ENCODE measurements around the gene KRTAP5-6.

Gene KRTAP5-6

DNA sequence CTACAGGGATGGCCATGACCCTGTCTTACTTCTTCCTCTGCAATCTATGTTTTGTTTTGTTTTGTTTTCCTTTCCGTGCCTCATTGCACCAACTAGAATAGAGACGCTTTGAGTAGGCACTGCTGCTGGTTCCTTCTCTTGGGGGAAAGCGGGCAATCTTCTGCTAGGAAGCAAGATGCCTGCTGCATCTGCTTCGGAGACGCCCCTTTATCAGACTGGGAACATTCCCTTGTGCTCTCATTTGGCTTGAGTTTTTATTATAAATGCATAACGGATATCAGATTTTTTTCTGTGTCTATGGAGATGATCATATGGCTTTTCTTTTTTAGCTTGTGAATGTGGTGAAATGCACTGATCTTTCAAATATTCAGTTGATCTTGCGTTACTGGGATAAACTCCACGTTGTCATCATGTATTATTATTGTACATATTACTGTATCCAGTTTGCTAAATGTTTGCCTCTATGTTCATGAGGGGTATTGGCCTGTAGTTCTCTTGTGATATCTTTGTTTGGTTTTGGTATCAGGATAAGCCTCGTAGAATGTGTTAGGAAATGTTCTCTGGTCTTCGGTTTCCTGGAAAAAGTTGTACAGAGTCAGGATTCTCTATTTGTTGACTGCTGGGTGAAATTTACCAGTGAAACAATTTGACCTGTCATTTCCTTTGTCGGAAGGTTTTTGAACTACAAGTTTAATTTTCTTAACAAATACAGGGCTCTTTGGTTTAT, 23.4 kb upstream of the KRTAP5-6 start:
- Mint-ChIP-seq H3K27me3 (ENCODE audit: low read depth) (peaks cover 24% of the 10 kb centered on the region), H3K4me1 (peaks cover 21% of the 10 kb centered on the region), H3K4me3 (no peak overlapping the region), H3K27ac (peak overlapping the region; percentile 9 to 55 (median 35)), H3K36me3 (ENCODE audit: low read depth) (no peaks in the 10 kb centered on the region), H3K9me3 (peaks cover 2% of the 10 kb centered on the region)
- TF ChIP-seq, protein P1, sequence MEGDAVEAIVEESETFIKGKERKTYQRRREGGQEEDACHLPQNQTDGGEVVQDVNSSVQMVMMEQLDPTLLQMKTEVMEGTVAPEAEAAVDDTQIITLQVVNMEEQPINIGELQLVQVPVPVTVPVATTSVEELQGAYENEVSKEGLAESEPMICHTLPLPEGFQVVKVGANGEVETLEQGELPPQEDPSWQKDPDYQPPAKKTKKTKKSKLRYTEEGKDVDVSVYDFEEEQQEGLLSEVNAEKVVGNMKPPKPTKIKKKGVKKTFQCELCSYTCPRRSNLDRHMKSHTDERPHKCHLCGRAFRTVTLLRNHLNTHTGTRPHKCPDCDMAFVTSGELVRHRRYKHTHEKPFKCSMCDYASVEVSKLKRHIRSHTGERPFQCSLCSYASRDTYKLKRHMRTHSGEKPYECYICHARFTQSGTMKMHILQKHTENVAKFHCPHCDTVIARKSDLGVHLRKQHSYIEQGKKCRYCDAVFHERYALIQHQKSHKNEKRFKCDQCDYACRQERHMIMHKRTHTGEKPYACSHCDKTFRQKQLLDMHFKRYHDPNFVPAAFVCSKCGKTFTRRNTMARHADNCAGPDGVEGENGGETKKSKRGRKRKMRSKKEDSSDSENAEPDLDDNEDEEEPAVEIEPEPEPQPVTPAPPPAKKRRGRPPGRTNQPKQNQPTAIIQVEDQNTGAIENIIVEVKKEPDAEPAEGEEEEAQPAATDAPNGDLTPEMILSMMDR (IDR thresholded peaks at IDR 0.05; ENCODE audit: unreplicated experiment in 3 of 3), result no peak

DNA sequence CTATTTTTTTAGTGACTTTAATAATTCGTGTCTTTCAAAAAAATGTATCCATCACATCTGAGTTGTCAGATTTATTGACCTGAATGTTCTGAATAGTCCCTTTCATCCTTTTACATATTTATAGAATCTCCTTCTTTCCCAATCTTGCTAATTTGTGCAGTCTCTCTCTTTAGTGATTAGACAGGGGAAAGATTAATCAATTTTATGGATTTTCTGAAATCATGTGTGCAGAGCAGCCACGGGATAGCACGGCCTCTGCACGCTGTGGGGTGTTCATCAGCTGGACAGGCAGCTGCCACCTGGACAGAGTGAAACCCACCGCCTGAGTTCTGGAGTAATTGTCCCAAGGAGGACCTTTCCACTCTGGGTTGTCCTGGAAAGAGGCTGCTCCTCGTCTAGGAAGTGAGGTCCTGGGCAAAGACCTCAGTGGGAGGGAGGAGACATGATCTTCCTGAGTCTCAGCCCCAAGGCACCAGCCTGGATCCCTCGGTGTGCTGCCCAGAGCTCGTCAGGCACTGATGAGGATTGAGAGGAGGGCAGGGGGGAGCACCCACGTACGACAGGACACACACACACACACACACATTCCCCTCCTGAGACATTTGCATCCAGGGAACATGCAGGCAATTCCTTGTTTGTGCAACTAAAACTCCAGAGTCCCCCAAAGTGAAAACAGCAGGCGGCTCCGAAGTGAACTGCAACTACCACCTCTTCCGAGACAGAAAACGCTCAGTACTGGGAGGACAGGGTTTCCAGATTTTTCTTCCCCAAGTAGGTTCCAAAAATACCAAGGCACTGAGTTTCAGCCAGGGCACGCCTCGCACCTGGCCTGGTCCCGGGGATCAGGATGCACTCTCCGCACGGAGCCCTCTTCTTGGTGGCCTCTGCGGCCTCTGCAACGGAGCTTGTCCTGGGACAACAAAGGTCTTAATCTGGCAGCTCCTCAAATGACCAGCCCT, 22.5 kb upstream of the KRTAP5-6 start:
- H3K4me3 Mint-ChIP-seq, result peak overlapping the region in 1 of 3 experiments; percentile 12
- TF ChIP-seq, protein P1 (IDR thresholded peaks at IDR 0.05; ENCODE audit: unreplicated experiment in 3 of 3), result no peak
- peaks cover 2% of the 10 kb centered on the region for H3K9me3 Mint-ChIP-seq
- H3K4me1 Mint-ChIP-seq, result peaks cover 18% of the 10 kb centered on the region
- H3K27ac Mint-ChIP-seq, result peak overlapping the region; percentile 10 to 55 (median 35)
- peaks cover 17% of the 10 kb centered on the region for H3K27me3 Mint-ChIP-seq (ENCODE audit: low read depth)
- no peaks in the 10 kb centered on the region for H3K36me3 Mint-ChIP-seq (ENCODE audit: low read depth)

DNA sequence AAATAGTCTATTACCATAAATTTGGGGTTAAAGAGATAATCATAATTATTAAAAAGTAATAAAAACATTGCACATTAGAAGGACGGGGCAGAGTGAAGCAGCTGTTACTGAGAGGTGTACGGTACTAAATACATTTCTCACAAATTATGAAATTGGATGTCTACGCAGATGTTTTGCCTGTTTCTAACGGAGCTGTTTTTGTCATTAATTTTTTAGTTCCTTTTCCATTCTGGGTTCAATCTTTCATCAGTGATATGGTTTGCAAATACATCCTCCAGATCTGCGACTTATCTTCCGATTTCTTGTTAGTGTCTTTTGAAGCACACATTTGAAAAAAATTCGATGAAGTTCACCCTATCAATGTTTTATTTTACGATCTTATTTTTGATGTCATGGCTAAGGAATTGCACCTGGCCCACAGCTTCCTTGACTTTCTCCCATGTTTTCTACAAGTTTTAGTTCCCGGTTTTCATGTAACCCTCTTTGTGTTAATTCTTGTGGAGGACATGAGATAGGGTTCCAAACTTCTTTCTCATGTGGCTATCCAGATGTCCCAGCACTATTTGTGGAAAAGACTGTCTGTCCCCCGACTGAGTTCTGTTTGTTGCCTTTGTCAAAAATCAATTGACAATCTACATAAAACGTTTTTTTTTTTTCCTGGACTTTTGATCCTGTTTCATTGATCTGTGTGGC, 21.3 kb upstream of the KRTAP5-6 start:
- H3K27me3 Mint-ChIP-seq (ENCODE audit: low read depth), result peaks cover 15% of the 10 kb centered on the region
- TF ChIP-seq, protein P1 (IDR thresholded peaks at IDR 0.05; ENCODE audit: unreplicated experiment in 3 of 3), result no peak
- H3K36me3 Mint-ChIP-seq (ENCODE audit: low read depth), result no peaks in the 10 kb centered on the region
- peaks cover 12% of the 10 kb centered on the region for H3K4me1 Mint-ChIP-seq
- no peak overlapping the region for H3K27ac Mint-ChIP-seq
- no peak overlapping the region for H3K4me3 Mint-ChIP-seq
- H3K9me3 Mint-ChIP-seq, result peaks cover 2% of the 10 kb centered on the region

DNA sequence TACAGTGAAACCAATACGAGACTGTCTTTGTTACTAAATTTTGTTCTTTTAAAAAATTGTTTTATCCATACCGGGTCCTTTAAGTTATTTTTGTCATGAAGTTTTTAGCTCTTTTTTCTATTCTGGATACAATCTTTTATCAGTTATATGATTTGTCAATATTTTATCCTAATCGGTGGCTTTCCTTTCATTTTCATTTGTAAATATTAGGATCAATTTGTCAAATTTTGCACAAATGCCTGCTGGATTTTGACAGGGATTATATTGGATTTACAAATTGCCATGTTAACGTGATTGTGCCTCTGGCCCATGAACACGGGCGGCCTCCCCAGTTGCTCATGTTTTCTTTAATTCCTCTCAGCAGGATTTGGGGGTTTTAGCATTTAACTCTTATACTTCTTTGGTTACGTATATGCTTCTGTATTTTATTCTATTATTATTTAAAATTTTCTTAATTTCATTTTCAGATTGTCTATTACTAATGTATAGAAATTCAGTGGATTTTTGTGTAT, 20.7 kb upstream of the KRTAP5-6 start:
- TF ChIP-seq, protein P1 (IDR thresholded peaks at IDR 0.05; ENCODE audit: unreplicated experiment in 3 of 3), result no peak
- no peak overlapping the region for H3K4me3 Mint-ChIP-seq
- no peak overlapping the region for H3K27ac Mint-ChIP-seq
- peaks cover 12% of the 10 kb centered on the region for H3K4me1 Mint-ChIP-seq
- H3K9me3 Mint-ChIP-seq, result peaks cover 2% of the 10 kb centered on the region
- H3K36me3 Mint-ChIP-seq (ENCODE audit: low read depth), result no peaks in the 10 kb centered on the region
- peaks cover 15% of the 10 kb centered on the region for H3K27me3 Mint-ChIP-seq (ENCODE audit: low read depth)

DNA sequence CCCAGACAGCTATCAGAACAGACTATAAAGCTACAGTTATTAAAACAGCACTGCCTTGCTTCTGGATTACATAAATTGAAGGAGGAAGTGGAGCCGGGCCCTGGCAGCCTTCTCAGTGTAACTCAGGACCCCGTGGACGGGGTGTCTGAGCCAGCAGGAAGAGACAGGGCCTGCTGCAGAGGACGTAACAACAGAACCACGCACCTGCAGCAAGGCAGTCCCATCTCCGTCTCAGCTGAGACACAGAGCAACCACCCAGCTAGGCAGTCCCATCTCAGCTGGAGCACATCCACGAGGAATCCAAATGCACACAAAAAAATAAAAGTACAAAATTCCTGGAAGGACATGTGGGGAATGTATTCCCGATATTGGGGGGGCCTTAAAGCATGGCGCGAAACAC, 17.1 kb upstream of the KRTAP5-6 start:
- Mint-ChIP-seq H3K4me3 (no peak overlapping the region), H3K9me3 (no peaks in the 10 kb centered on the region), H3K27me3 (ENCODE audit: low read depth) (peaks cover 4% of the 10 kb centered on the region), H3K4me1 (peaks cover 19% of the 10 kb centered on the region), H3K27ac (no peak overlapping the region), H3K36me3 (ENCODE audit: low read depth) (no peaks in the 10 kb centered on the region)
- TF ChIP-seq, protein P1 (IDR thresholded peaks at IDR 0.05; ENCODE audit: unreplicated experiment in 3 of 3), result no peak
